ENCODE measurements around the gene HNRNPUL1.
A peak's percentile ranks its signal among the peaks of the same experiment; 100 is the strongest.

HNRNPUL1 gene

GRCh38 chr19:41238244-41238643 lies 25.9 kb upstream of the HNRNPUL1 start:
- ChIA-PET CTCF (no interaction called here), POLR2A (no interaction called here)
- TF ChIP-seq PKNOX1 (IDR thresholded peaks at IDR 0.05) = no peak
- no peak for DNase-seq (ENCODE audit: extremely low spot score)

- ChIA-PET POLR2A (no interaction called here), CTCF (no interaction called here)
- TF ChIP-seq ARNT (IDR thresholded peaks at IDR 0.05) (no peak), LEF1 (IDR thresholded peaks at IDR 0.05; ENCODE audit: borderline replicate concordance) (no peak), L3MBTL2 (conservative IDR thresholded peaks at IDR 0.05) (no peak)
- no peak for DNase-seq (ENCODE audit: extremely low spot score)
These were observed 24.8 kb upstream of the HNRNPUL1 start for GRCh38 chr19:41239363-41239762.

- ChIA-PET POLR2A (no interaction called here), CTCF (no interaction called here)
- no peak for DNase-seq (ENCODE audit: extremely low spot score)
- TF ChIP-seq FOXM1 (IDR thresholded peaks at IDR 0.05; ENCODE audit: borderline replicate concordance) (no peak), LEF1 (IDR thresholded peaks at IDR 0.05; ENCODE audit: borderline replicate concordance) (no peak), ARNT (IDR thresholded peaks at IDR 0.05) (no peak), NFRKB (IDR thresholded peaks at IDR 0.05) (no peak), TARDBP (IDR thresholded peaks at IDR 0.05) (no peak)
These were observed 24.1 kb upstream of the HNRNPUL1 start for GRCh38 chr19:41239961-41240574.

- no peak for DNase-seq (ENCODE audit: extremely low spot score)
- ChIA-PET CTCF (no interaction called here), POLR2A (no interaction called here)
- TF ChIP-seq NFRKB (IDR thresholded peaks at IDR 0.05) (no peak), FOXA1 (IDR thresholded peaks at IDR 0.05) (no peak), SUZ12 (IDR thresholded peaks at IDR 0.05) (no peak), PKNOX1 (IDR thresholded peaks at IDR 0.05) (no peak), SP1 (IDR thresholded peaks at IDR 0.05) (no peak), L3MBTL2 (conservative IDR thresholded peaks at IDR 0.05) (no peak), CTBP1 (IDR thresholded peaks at IDR 0.05; ENCODE audit: borderline replicate concordance) (no peak), FOXK2 (IDR thresholded peaks at IDR 0.05) (no peak), HDGF (IDR thresholded peaks at IDR 0.05; ENCODE audit: borderline replicate concordance) (no peak), ARNT (IDR thresholded peaks at IDR 0.05) (no peak), FOXM1 (IDR thresholded peaks at IDR 0.05; ENCODE audit: borderline replicate concordance) (no peak), ELF4 (IDR thresholded peaks at IDR 0.05) (no peak), BHLHE40 (IDR thresholded peaks at IDR 0.05; ENCODE audit: borderline replicate concordance) (no peak), ZNF384 (IDR thresholded peaks at IDR 0.05) (no peak), LEF1 (IDR thresholded peaks at IDR 0.05; ENCODE audit: borderline replicate concordance) (no peak)
These were observed 22.3 kb upstream of the HNRNPUL1 start for GRCh38 chr19:41241859-41242258.

- ChIA-PET CTCF (no interaction called here), POLR2A (no interaction called here)
- DNase-seq (ENCODE audit: extremely low spot score) = no peak
- TF ChIP-seq PKNOX1 (IDR thresholded peaks at IDR 0.05) (no peak), L3MBTL2 (conservative IDR thresholded peaks at IDR 0.05) (no peak), BHLHE40 (IDR thresholded peaks at IDR 0.05; ENCODE audit: borderline replicate concordance) (no peak), FOXA1 (IDR thresholded peaks at IDR 0.05) (no peak), LEF1 (IDR thresholded peaks at IDR 0.05; ENCODE audit: borderline replicate concordance) (no peak), HDGF (IDR thresholded peaks at IDR 0.05; ENCODE audit: borderline replicate concordance) (no peak), ZNF384 (IDR thresholded peaks at IDR 0.05) (no peak), SUZ12 (IDR thresholded peaks at IDR 0.05) (no peak)
These were observed 20.1 kb upstream of the HNRNPUL1 start for GRCh38 chr19:41244117-41244516.

- CTCF ChIA-PET = no interaction called here
- POLR2A ChIA-PET = no interaction called here
- no peak for TF ChIP-seq FOXM1 (IDR thresholded peaks at IDR 0.05; ENCODE audit: borderline replicate concordance)
- no peak for TF ChIP-seq CTBP1 (IDR thresholded peaks at IDR 0.05; ENCODE audit: borderline replicate concordance)
- no peak for TF ChIP-seq HDGF (IDR thresholded peaks at IDR 0.05; ENCODE audit: borderline replicate concordance)
- no peak for TF ChIP-seq NFRKB (IDR thresholded peaks at IDR 0.05)
- no peak for TF ChIP-seq BHLHE40 (IDR thresholded peaks at IDR 0.05; ENCODE audit: borderline replicate concordance)
- no peak for TF ChIP-seq PKNOX1 (IDR thresholded peaks at IDR 0.05)
- no peak for TF ChIP-seq ZNF384 (IDR thresholded peaks at IDR 0.05)
- TF ChIP-seq LEF1 (IDR thresholded peaks at IDR 0.05; ENCODE audit: borderline replicate concordance) = no peak
- TF ChIP-seq SP1 (IDR thresholded peaks at IDR 0.05) = no peak
- no peak for TF ChIP-seq TARDBP (IDR thresholded peaks at IDR 0.05)
- no peak for TF ChIP-seq SUZ12 (IDR thresholded peaks at IDR 0.05)
- TF ChIP-seq FOXK2 (IDR thresholded peaks at IDR 0.05) = no peak
- DNase-seq (ENCODE audit: extremely low spot score) = no peak
These were observed 18.3 kb upstream of the HNRNPUL1 start for GRCh38 chr19:41245843-41246242.

GRCh38 chr19:41248895-41249294 lies 15.3 kb upstream of the HNRNPUL1 start:
- TF ChIP-seq FOXA1 (IDR thresholded peaks at IDR 0.05) = no peak
- peak; percentile 21 for DNase-seq (ENCODE audit: extremely low spot score)
- POLR2A ChIA-PET = no interaction called here
- CTCF ChIA-PET = interaction anchor here (0.7 kb wide), 1 partner anchor 14 kb away, joined by 3 read pairs; no protein-coding TSS in a partner anchor

Data from HEK293T (cell line).